ENCODE data around the gene WDFY2.

- TF ChIP-seq CTCF (IDR thresholded peaks at IDR 0.05; ENCODE audit: insufficient read depth, low read depth, low read length) (no peak), EZH2 (IDR thresholded peaks at IDR 0.05; ENCODE audit: insufficient read depth, low read length) (no peak)
Observed at GRCh38 chr13:51715613-51716012, 131.4 kb downstream of the WDFY2 start.
